ENCODE data around the gene B4GALT2. TPM values are rescaled to one million over a fixed set of nuclear protein-coding genes. Genes with fewer than 3 reads are reported as not detected.

Gene B4GALT2
- total RNA-seq, 1 donor from 2014 or later: 62.6 TPM

DNA sequence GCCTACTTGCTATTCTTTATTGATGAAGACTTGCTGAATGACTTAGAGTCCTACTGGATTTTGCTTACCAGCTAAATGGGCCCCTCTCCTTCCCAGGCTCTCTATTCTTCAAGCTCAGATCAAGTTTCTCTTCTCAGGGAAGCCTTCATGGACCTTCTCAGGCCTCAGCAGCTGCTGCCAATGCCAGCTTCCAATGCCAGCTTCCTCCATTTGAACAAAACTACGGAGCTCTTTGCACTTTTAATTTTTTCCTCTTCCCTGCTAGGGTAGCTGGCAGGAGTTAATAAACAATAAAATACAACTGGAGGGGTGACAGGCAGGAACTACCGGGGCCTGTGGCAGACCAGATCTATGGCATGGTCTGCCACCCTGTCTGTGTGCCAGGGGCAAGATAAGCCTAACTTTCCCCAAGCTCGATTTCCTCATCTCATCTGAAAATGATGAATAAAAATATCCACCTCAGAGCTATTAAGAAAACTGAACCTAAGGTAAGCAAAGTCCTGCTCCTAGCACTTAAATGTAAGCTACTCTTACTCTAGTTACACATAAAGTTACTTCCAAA, 33.3 kb upstream of the B4GALT2 start:
- no peak for TF ChIP-seq CTCF (IDR thresholded peaks at IDR 0.05; ENCODE audit: insufficient read depth, low read length, poor library complexity, severe bottlenecking)
- Histone ChIP-seq H3K27me3 (ENCODE audit: control insufficient read depth, insufficient read depth, low read length) (no peaks in the 10 kb centered on the region), H3K36me3 (ENCODE audit: control insufficient read depth, insufficient read depth, low read length) (no peaks in the 10 kb centered on the region)

DNA sequence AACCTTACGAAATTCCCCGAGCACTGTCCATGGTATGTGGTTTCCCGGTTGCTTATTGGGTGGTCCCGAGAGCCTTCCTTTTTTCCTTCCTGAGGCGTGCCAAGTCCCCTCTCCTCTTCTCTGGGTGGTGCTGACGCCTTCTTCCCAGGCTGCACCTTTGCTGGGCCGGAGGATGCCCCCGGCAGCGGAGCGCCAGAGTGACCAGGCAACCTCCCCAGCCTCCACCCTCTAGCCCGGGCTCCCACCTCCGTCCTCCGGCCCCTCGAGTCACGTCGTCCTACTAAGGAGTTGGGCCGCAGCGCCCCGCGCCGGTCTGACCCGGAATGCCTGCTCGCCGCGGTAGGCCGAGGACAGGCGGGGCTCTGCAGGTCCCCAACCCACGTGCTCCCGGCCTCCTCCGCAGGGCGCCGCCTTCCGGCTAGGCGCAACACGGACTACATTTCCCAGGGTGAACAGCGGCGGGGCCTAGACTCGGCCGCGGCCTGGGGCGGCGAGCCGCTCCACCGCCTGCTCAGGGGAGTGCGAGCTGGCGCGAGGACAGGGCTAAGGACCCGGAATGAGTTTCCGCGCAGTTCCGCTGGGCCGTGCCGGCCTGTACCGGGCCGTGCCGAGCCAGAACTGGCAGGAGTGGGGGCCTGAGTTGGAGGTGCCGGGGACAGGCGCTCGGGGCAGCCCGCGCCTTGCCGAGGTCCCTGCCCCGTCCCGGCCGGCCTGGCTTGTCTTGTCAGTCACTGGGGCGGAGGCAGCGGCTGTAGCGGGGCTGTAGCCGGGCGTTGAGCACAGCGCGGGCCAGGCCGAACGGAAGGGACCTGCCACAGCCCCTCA, 32.6 kb upstream of the B4GALT2 start, which contains the start of gene IPO13:
IPO13 (plus strand) TSS at position 715 of the 825 bp plus-strand sequence. CDS start 651 bp downstream, outside the sequence.
- TF ChIP-seq CTCF (IDR thresholded peaks at IDR 0.05; ENCODE audit: insufficient read depth, low read length, poor library complexity, severe bottlenecking): peak; percentile 74
- Histone ChIP-seq H3K27me3 (ENCODE audit: control insufficient read depth, insufficient read depth, low read length) (no peaks in the 10 kb centered on the region), H3K4me3 (ENCODE audit: low read depth, low read length) (peak within 1 kb of the TSS; percentile 81), H3K36me3 (ENCODE audit: control insufficient read depth, insufficient read depth, low read length) (no peaks in the 10 kb centered on the region)
- DNase-seq (ENCODE audit: low read depth): peak; percentile 78

More for the DNA sequence above, 33.3 kb upstream of the B4GALT2 start:
- no peak for DNase-seq (ENCODE audit: low read depth)
- peak overlapping the region; percentile 81 for H3K4me3 ChIP-seq (ENCODE audit: low read depth, low read length)

- no peak for TF ChIP-seq CTCF (IDR thresholded peaks at IDR 0.05; ENCODE audit: insufficient read depth, low read length, poor library complexity, severe bottlenecking)
- no peaks in the 10 kb centered on the region for H3K27me3 ChIP-seq (ENCODE audit: control insufficient read depth, insufficient read depth, low read length)
- no peaks in the 10 kb centered on the region for H3K36me3 ChIP-seq (ENCODE audit: control insufficient read depth, insufficient read depth, low read length)
- peak overlapping the region; percentile 81 for H3K4me3 ChIP-seq (ENCODE audit: low read depth, low read length)
- DNase-seq (ENCODE audit: low read depth): no peak
These were observed 31.7 kb upstream of the B4GALT2 start for GRCh38 chr1:43947061-43947873.

- DNase-seq (ENCODE audit: low read depth): no peak
- no peak for TF ChIP-seq CTCF (IDR thresholded peaks at IDR 0.05; ENCODE audit: insufficient read depth, low read length, poor library complexity, severe bottlenecking)
- H3K27me3 ChIP-seq (ENCODE audit: control insufficient read depth, insufficient read depth, low read length): no peaks in the 10 kb centered on the region
- no peaks in the 10 kb centered on the region for H3K36me3 ChIP-seq (ENCODE audit: control insufficient read depth, insufficient read depth, low read length)
- H3K4me3 ChIP-seq (ENCODE audit: low read depth, low read length): peak overlapping the region; percentile 81
These were observed 31.1 kb upstream of the B4GALT2 start for GRCh38 chr1:43947874-43948437.

GRCh38 chr1:43949678-43950077, 29.3 kb upstream of the B4GALT2 start:
- no peaks in the 10 kb centered on the region for H3K27me3 ChIP-seq (ENCODE audit: control insufficient read depth, insufficient read depth, low read length)
- TF ChIP-seq CTCF (IDR thresholded peaks at IDR 0.05; ENCODE audit: insufficient read depth, low read length, poor library complexity, severe bottlenecking): no peak
- H3K36me3 ChIP-seq (ENCODE audit: control insufficient read depth, insufficient read depth, low read length): no peaks in the 10 kb centered on the region

More at GRCh38 chr1:43949678-43950077, 29.3 kb upstream of the B4GALT2 start:
- DNase-seq (ENCODE audit: low read depth): no peak
- H3K4me3 ChIP-seq (ENCODE audit: low read depth, low read length): no peak overlapping the region

Data from kidney epithelial cell (primary cell).